HepG2 (cell line): ENCODE results near the gene ARHGAP33. TPM values are rescaled to one million over a fixed set of nuclear protein-coding genes. Genes with fewer than 3 reads are reported as not detected.

Source experiments
- CHD2 ChIP-seq: IDR thresholded peaks from 2 replicates; pipeline ENCODE4 v1.6.1; 2011; ENCODE audit warnings: low read depth, low read length, improper control_type of control experiment
- FOSL2 ChIP-seq: sonication (generic); formaldehyde crosslinking; IDR thresholded peaks from 2 replicates; pipeline ENCODE4 v1.4.0; 2020; ENCODE audit warnings: missing genetic modification reagents
- FUBP1 ChIP-seq: sonication (generic); formaldehyde crosslinking; IDR thresholded peaks from 2 replicates; pipeline ENCODE4 v1.5.1; 2020; ENCODE audit warnings: missing genetic modification reagents, mild to moderate bottlenecking, borderline replicate concordance
- KAT7 ChIP-seq: IDR thresholded peaks from 2 replicates; pipeline ENCODE4 v1.6.1; 2018; ENCODE audit warnings: borderline replicate concordance, missing compliant biosample characterization
- MEIS1 ChIP-seq: sonication (generic); formaldehyde crosslinking; IDR thresholded peaks from 2 replicates; pipeline ENCODE4 v1.9.0; 2021; ENCODE audit warnings: mild to moderate bottlenecking, missing genetic modification reagents, moderate library complexity, borderline replicate concordance
- PHF21A ChIP-seq: sonication (generic); formaldehyde crosslinking; IDR thresholded peaks from 2 replicates; pipeline ENCODE4 v1.5.0; 2020; ENCODE audit warnings: mild to moderate bottlenecking, missing genetic modification reagents
- PRDM10 ChIP-seq: sonication (generic); formaldehyde crosslinking; IDR thresholded peaks from 2 replicates; pipeline ENCODE4 v1.4.0; 2020; ENCODE audit warnings: low read depth, missing genetic modification reagents
- PRPF4 ChIP-seq: fragments of 200-400 bp; formaldehyde crosslinking; IDR thresholded peaks from 2 replicates; pipeline ENCODE4 v1.6.1; 2016; ENCODE audit warnings: low read length, low read depth; ENCODE audit not compliant: poor library complexity, severe bottlenecking
- ZBTB4 ChIP-seq: sonication (generic); formaldehyde crosslinking; IDR thresholded peaks from 2 replicates; pipeline ENCODE4 v1.4.0; 2020; ENCODE audit warnings: missing genetic modification reagents, mild to moderate bottlenecking, borderline replicate concordance
- ZNF10 ChIP-seq: sonication (generic); formaldehyde crosslinking; IDR thresholded peaks from 2 replicates; pipeline ENCODE4 v1.4.0; 2020; ENCODE audit warnings: mild to moderate bottlenecking, low read depth, missing genetic modification reagents, borderline replicate concordance
- ZNF263 ChIP-seq: sonication (generic); formaldehyde crosslinking; IDR thresholded peaks from 2 replicates; pipeline ENCODE4 v1.4.0; 2020; ENCODE audit warnings: missing genetic modification reagents
- ZNF274 ChIP-seq: sonication (generic); formaldehyde crosslinking; IDR thresholded peaks from 2 replicates; pipeline ENCODE4 v1.5.1; 2020; ENCODE audit warnings: mild to moderate bottlenecking, missing genetic modification reagents
- ZNF33A ChIP-seq: sonication (generic); formaldehyde crosslinking; IDR thresholded peaks from 2 replicates; pipeline ENCODE4 v1.5.1; 2020; ENCODE audit warnings: missing genetic modification reagents, mild to moderate bottlenecking, moderate library complexity, borderline replicate concordance
- ZNF382 ChIP-seq: sonication (generic); formaldehyde crosslinking; IDR thresholded peaks from 2 replicates; pipeline ENCODE4 v1.5.0; 2020; ENCODE audit warnings: missing genetic modification reagents, mild to moderate bottlenecking, borderline replicate concordance
- ZNF503 ChIP-seq: sonication (generic); formaldehyde crosslinking; IDR thresholded peaks from 2 replicates; pipeline ENCODE4 v1.4.0; 2020; ENCODE audit warnings: missing genetic modification reagents
- ZNF580 ChIP-seq: IDR thresholded peaks from 2 replicates; pipeline ENCODE4 v1.6.1; 2016; ENCODE audit warnings: low read depth, borderline replicate concordance
- polyA plus RNA-seq, 8 experiments: library from polyadenylated mRNA; depleted of rRNA in 3 of 8; stranded (reverse) in 7 of 8; unstranded in 1 of 8; fragments of >200 nt; fragmentation: Illumina TruSeq in 4 of 8; extraction: Trizol in 4 of 8; gene quantifications; 2 replicates each; pipeline versions ENCODE4 v1.2.1 to v1.2.3, GENCODE V29; 2011 to 2016; ENCODE audit warnings: low read depth in 4 of 8, missing spikeins in 1 of 8, mixed read lengths in 1 of 8; ENCODE audit not compliant: insufficient read depth in 1 of 8
- total RNA-seq, 5 experiments: library from RNA; depleted of rRNA; stranded (reverse); fragments of >200 nt; fragmentation: Illumina TruSeq; extraction: Trizol; gene quantifications; 2 replicates each; pipeline ENCODE4 v1.2.3, GENCODE V29; 2016; ENCODE audit warnings: low read depth in 1 of 5

The ARHGAP33 gene
- total and polyA plus RNA-seq, 2 of the 13 experiments (the other 11 are each of a cell fraction or from before 2014, with no cell fraction given) = 1.3 to 2.7 TPM

GRCh38 chr19:35812220-35813042 is 37.1 kb downstream of the ARHGAP33 start, which contains the start of gene PRODH2 (continued):
- TF ChIP-seq ZNF503 (CRISPR knock-in tag) (0 out of 2 replicates have a peak, but pooled peaks have one; percentile 33), ZNF382 (CRISPR knock-in tag) (no peak), ZNF274 (CRISPR knock-in tag) (no peak; the same call in 1 of the 2 replicates), KAT7 (CRISPR knock-in tag) (0 out of 2 replicates have a peak, but pooled peaks have one; percentile 63), PRDM10 (0 out of 2 replicates have a peak, but pooled peaks have one; percentile 48), ZNF580 (CRISPR knock-in tag) (no peak), ZBTB4 (CRISPR knock-in tag) (no peak), PHF21A (CRISPR knock-in tag) (peak; percentile 86), ZNF10 (CRISPR knock-in tag) (no peak), PRPF4 (no peak), FUBP1 (no peak), ZNF263 (peak; percentile 4; the same call in 1 of the 2 replicates), FOSL2 (CRISPR knock-in tag) (0 out of 2 replicates have a peak, but pooled peaks have one; percentile 13), ZNF33A (CRISPR knock-in tag) (peak; percentile 26; the same call in 1 of the 2 replicates), MEIS1 (CRISPR knock-in tag) (no peak), CHD2 (no peak)
